ENCODE results near the gene ZMYND15. TPM values are rescaled to one million over a fixed set of nuclear protein-coding genes. Genes with fewer than 3 reads are reported as not detected.

ZMYND15 gene
- polyA plus RNA-seq, 1 experiment, result 0.13 TPM

DNA sequence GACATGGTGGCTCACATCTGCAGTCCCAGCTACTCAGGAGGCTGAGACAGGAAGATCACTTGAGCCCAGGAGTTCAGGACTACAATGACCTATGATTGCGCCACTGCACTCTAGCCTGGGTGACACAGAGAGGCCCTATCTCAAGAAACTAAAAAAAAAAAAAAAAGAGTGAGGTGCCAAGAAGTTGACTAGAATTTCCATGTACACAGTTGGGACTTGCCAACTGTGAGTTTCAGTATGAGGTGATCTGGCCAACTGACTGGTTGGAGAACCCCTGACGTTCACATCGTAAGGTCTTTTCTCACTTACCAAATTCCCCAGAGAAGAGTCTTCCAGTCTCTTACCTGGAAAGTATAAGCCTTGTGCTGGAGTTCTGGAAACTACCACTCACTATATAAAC is 11.5 kb upstream of the ZMYND15 start:
- no peak for DNase-seq (ENCODE audit: low read depth)
- ChIA-PET CTCF (no interaction called here), POLR2A (no interaction called here)
- H3K4me3 ChIP-seq (ENCODE audit: low read depth, low read length), result no peak overlapping the region
- H3K36me3 ChIP-seq (ENCODE audit: control insufficient read depth, insufficient read depth, low read length), result 0 out of 2 replicates have a peak, but pooled peaks cover under 1% of the 10 kb centered on the region
- H3K27me3 ChIP-seq (ENCODE audit: control insufficient read depth, insufficient read depth, low read length), result 0 out of 2 replicates have a peak, but pooled peaks cover 2% of the 10 kb centered on the region
- TF ChIP-seq, protein P1, sequence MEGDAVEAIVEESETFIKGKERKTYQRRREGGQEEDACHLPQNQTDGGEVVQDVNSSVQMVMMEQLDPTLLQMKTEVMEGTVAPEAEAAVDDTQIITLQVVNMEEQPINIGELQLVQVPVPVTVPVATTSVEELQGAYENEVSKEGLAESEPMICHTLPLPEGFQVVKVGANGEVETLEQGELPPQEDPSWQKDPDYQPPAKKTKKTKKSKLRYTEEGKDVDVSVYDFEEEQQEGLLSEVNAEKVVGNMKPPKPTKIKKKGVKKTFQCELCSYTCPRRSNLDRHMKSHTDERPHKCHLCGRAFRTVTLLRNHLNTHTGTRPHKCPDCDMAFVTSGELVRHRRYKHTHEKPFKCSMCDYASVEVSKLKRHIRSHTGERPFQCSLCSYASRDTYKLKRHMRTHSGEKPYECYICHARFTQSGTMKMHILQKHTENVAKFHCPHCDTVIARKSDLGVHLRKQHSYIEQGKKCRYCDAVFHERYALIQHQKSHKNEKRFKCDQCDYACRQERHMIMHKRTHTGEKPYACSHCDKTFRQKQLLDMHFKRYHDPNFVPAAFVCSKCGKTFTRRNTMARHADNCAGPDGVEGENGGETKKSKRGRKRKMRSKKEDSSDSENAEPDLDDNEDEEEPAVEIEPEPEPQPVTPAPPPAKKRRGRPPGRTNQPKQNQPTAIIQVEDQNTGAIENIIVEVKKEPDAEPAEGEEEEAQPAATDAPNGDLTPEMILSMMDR (IDR thresholded peaks at IDR 0.05; ENCODE audit: insufficient read depth, low read depth, low read length), result no peak

DNA sequence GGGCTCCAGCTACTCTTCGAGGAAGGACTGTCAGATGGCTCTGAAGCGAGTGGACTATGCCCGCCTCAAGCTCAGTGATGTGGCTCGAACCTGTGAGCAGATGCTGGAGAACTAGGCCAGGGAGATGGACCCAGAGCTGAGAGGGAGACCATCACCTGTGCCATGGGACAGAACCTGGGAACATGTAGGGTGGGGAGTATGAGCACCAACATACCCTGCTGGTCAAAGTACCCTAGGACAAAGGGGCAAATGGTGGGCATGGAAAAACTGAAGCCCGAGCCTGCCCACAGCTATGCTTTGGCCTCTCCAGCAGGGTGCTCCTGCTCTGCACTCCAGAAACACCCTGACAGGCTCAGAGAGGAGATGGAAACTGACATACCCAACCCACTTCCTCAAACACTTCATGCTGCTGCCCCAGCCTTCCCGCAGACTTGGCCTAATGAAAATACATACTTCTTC is 6.5 kb upstream of the ZMYND15 start:
- POLR2A ChIA-PET, result no interaction called here
- peaks cover under 1% of the 10 kb centered on the region for H3K27me3 ChIP-seq (ENCODE audit: control insufficient read depth, insufficient read depth, low read length)

DNA sequence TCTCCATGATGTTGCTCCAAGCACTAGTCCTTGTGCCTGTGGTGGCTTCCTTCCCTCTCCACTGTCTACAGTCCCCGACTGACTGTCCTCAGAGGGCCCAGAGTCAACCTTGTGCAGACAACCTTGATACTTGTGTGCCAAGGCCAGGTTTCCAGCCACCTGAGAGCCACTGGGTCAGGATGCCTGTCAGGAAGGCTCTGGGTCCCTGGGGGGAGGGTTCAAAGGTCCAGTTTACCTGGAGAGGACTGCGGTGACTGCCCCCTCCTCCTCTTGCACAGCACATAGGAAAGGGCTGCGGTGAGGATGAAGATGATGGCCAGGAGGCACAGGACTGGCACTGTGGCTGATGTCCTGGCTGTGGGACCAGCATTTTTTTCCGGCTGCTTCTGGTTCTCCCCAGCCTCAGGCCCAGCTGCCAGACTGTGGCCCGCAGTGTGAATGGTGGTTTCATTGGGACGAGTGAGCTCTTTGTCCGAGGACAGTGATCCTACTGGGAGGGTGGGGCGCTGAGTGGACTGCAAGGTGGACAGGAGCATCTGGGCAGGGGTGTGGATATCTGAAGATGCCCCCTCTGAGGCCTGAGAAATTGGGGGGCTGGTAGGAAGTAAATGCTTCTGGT is 4.7 kb upstream of the ZMYND15 start:
- Histone ChIP-seq H3K4me3 (ENCODE audit: low read depth, low read length) (no peak overlapping the region), H3K36me3 (ENCODE audit: control insufficient read depth, insufficient read depth, low read length) (0 out of 2 replicates have a peak, but pooled peaks cover 2% of the 10 kb centered on the region), H3K27me3 (ENCODE audit: control insufficient read depth, insufficient read depth, low read length) (peaks cover 9% of the 10 kb centered on the region)
- ChIA-PET CTCF (interaction anchor here (1.1 kb wide), 1 partner anchor 170 kb away, joined by 3 read pairs; no protein-coding TSS in a partner anchor), POLR2A (no interaction called here)
- TF ChIP-seq, protein P1 (IDR thresholded peaks at IDR 0.05; ENCODE audit: insufficient read depth, low read depth, low read length), result no peak
- no peak for DNase-seq (ENCODE audit: low read depth)

More for the DNA sequence above, 6.5 kb upstream of the ZMYND15 start:
- H3K4me3 ChIP-seq (ENCODE audit: low read depth, low read length), result no peak overlapping the region
- TF ChIP-seq, protein P1 (IDR thresholded peaks at IDR 0.05; ENCODE audit: insufficient read depth, low read depth, low read length), result no peak
- DNase-seq (ENCODE audit: low read depth), result no peak
- H3K36me3 ChIP-seq (ENCODE audit: control insufficient read depth, insufficient read depth, low read length), result 0 out of 2 replicates have a peak, but pooled peaks cover 2% of the 10 kb centered on the region
- CTCF ChIA-PET, result interaction anchor here (1.1 to 1.6 kb wide), 2 partner anchors 57 to 176 kb away, joined by 3 to 5 read pairs; no protein-coding TSS in a partner anchor

DNA sequence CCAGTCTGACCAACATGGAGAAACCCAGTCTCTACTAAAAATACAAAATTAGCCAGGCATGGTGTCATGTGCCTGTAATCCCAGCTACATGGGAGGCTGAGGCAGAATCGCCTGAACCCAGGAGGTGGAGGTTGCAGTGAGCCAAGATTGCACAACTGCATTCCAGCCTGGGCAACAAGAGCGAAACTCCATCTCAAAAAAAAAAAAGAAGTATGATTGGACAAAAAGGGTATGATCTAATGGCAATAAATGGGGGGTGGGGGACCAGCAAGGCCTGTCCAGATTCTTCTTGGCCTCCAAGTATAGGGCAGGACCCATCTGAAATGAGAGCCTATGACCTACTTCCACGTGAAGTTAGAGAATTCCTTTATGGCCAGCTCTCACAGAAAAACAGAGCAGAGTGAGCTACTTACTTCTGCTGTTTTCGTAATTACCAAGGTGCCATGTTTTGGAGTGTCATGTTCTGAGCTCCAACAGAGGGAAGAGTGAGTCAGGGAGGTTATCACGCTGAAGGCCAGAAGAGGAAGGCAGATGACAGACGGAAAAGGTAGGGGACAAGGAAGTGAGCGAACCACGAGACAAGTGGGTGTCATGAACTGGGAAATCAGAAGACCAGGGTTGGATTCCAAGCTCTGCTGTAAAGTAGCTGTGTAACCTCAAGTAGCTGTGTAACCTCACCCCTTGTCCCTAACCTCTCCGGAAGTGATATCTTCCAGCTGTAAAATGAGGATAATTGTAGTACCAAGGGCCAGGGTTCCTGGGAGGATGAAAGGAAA is 3.6 kb upstream of the ZMYND15 start:
- ChIA-PET POLR2A (no interaction called here), CTCF (interaction anchor here (1.4 kb wide), 1 partner anchor 53 kb away, joined by 4 read pairs; the partner anchor contains the start of gene GLTPD2)
- no peak for DNase-seq (ENCODE audit: low read depth)
- no peak overlapping the region for H3K4me3 ChIP-seq (ENCODE audit: low read depth, low read length)
- TF ChIP-seq, protein P1 (IDR thresholded peaks at IDR 0.05; ENCODE audit: insufficient read depth, low read depth, low read length), result no peak
- peaks cover 15% of the 10 kb centered on the region for H3K27me3 ChIP-seq (ENCODE audit: control insufficient read depth, insufficient read depth, low read length)
- H3K36me3 ChIP-seq (ENCODE audit: control insufficient read depth, insufficient read depth, low read length), result 0 out of 2 replicates have a peak, but pooled peaks cover 2% of the 10 kb centered on the region
